Hypothalamus (tissue), 51 donors: Measurements from ENCODE around the gene CD8B2.
"Not testable (repeated sequence)": the region's sequence is repeated elsewhere in the genome, so short reads cannot be mapped to it uniquely, and the experiment has no call there.

Source experiments
- DNase-seq, 51 donors: peaks; one replicate each; lab custom pipeline; 2025; lab: John Stamatoyannopoulos, UW

CD8B2 gene

DNA sequence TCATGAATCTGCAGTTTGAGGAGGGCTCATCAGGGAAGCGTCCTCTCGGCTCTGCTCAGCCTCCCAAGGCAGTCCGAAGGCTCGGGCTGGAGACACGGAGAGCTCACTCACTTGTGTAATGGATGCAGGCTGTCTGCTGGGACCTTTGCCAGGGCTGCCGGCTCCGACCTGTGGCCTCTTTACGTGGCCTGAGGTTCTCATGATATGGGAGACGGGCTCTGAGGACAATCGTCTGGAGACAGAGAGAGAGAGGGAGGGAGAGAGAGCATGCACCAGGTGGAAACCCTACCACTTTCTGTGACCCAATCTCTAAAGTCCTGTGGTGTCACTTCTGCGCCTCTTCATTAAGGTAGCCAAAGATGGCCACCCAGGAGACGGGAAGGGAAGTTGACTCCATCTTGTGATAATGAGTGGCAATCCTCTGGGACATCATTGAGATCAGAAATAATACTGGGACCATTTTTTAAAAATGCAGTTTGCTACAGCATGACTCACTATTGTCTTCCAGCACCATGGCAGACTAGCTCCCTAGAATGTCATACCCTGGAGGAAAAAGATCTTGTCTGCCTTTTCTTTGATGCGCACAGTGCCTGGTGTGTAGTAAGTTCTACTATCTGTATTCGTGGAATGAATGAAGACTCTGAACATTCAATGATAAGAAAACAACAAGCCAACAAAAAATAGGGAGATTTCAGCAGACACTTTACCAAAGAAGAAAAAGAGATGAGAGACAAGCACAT is 60.2 kb downstream of the CD8B2 start:
- no peak for DNase-seq

DNA sequence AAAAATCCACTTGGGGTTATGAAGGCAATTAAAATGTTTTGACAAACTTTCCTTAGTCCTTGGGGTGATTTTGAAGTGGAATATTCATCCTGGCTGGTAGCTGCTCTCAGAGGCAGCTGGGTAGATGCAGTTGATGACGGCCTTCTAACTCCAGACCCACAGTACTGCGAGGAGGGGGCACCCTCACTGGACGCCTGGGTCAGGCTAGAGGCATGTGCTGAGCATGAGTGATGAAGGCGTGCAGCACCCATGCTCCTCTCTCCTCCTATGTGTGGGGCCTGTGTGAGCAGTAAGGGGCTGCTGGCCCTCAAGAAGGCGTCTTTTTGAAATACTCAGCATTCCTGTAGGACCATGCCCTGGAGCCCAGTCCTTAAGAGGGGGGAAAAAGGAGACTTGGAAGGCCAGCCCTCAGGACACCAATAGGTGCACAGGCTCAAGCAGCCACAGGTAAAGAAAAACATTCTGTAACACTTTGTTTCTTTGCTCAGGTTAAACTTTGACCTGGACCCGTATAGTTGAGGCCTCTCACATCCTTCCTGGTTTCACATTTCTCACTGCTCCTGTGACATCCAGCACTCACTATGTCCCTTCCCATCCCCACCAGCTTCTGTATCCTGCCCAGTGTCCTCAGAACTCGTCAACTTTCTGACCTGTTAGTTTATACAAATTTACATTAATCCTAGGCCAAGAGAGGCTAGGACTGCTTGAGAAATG is 64.4 kb downstream of the CD8B2 start:
- no peak for DNase-seq

DNA sequence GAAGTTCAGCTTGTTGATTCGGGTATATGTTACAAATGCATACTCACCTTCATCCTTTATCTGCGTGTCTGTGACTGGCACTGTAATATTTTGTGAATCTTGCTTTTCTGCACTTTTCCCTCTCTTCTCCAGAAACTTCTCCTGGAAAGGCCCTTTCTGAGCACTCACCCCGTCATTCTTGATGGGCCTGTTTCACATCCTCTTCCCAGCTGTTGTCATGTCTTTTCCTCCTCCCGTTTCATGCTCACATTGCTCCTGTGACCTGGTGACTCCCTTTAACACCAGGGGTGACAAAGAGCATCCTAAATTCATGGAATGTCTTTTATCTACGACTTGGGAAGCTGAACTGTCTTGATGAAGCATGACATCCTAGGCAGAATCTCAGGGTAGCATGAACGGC is 65.8 kb downstream of the CD8B2 start:
- no peak for DNase-seq

DNA sequence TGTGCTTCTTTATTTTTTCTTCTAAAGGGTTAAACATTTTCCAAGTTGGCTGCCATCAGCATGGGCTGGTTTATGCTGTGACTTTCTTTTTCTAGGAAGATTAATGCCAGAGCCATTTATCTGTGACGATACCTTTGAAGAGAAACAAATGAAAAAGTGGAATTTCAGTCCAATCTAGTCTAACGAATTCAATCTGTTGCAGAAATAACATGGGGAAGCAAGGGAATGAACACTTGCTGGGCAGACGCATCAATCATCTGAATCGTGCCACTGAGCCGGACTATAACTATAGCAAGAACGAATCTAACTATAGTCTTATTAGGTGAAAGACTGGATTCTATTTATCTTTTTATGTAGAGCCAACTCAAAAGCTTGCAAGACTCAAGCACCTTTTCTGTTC is 66.2 kb downstream of the CD8B2 start:
- no peak for DNase-seq

DNA sequence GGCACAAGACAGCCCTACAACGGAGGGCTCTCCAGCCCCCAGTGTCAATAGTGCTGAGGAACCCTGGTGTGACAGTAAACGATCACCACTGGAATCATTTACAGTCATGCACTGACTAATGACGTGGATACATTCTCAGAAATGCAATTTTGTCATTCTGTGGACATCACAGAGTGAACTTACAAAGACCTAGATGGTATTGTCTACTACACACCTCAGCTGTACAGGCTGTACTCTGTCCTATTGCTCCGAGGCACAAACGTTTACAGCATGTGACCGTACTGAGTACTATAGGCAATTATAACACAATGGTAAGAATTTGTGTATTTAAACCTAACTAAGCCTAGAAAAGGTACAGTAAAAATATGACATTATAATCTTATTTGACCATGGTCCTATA is 67.2 kb downstream of the CD8B2 start:
- no peak for DNase-seq

DNA sequence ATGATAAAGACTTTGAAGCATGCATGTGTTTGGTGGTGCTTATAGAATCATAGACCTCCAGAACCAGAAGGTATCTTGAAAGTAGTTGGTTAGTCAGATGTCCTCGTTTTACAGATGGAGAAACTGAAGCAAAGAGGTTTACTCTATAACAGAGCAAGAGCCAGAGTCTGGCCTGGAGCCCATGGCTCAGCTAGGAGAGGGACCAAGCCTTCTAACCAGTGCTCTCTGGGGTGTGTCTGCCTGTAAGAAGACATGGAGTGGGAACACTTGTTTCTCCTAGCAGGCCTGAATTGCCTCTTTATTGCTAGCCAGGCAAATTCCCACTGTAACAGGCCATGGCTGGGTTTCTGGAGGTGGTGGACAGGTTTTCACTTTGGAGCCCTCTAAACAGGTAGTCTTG is 67.9 kb downstream of the CD8B2 start:
- DNase-seq: no peak

DNA sequence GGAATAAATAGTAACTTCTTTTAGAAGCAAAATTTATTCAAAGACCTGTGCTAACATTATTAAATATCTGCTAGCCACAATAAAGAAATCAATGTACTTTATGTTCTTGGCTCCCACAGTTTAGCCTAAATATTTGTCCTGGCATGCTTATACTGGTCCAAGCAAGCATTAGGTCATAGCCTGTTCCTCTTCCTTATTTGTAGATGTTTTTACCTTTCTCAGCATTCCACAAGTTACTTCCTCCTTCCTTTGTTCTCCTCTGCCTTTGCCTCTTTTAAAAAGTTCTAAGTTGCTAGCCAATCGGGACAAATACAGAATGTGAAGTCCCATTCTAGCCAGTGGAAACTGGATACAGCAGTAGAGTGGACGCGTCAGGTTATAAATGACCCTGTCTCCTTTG is 72.6 kb downstream of the CD8B2 start:
- DNase-seq: not testable (repeated sequence)

DNA sequence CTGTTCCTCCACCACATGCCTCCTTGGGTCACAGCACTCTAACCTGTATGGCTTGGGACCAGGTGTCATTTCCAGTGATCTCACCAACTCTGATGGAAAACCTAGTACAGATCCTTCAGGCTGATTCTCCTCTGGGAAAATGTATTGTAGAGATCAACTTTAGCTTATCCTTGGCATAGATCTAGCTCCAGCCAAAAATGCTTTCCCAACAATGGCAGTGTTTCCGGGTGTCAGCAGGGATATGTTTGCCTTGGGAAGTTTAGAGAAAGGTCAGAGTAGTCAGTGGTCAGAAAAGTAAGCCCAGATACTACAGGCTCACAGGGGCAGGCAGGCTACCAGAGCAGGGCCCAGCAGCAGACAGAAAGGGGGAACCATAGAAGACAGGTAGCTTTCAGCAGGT is 73.6 kb downstream of the CD8B2 start:
- no peak for DNase-seq

DNA sequence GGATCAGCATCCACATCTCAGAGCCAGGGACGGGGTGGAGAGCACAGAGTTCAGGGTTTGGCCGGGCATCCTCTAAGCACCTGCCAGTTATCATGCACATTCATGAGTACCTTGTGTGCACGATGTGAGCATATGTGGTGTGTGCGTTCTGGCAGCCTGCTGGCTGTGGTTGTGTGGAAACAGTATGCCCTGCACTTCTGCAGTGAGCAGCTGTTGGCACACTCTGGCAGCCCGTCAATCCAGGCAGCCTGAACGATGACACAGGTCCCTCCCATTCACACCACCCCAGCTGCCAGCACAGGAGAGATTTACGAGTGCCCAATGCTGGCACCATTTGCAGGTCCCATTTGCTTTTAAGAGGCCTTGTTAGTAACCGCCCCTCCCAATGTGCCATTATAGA is 74.2 kb downstream of the CD8B2 start:
- no peak for DNase-seq

DNA sequence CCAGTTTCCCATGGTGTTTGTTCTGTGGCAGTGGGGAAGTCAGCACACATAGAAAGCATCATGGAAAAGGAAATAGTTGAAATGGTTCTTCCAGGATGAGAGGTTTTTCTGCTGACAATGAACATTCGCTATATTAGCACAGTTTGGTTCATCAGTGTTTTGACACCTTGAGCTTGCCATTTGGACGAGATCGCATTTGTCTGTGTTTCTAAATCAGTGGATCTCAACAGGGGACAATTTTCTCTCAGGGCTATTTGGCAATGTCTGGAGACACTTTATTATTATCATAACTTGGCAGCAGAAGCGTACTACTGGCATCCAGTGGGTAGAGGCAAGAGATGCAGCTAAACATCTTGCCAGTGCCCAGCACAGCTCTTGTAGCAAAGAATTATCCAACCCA is 74.6 kb downstream of the CD8B2 start:
- no peak for DNase-seq

DNA sequence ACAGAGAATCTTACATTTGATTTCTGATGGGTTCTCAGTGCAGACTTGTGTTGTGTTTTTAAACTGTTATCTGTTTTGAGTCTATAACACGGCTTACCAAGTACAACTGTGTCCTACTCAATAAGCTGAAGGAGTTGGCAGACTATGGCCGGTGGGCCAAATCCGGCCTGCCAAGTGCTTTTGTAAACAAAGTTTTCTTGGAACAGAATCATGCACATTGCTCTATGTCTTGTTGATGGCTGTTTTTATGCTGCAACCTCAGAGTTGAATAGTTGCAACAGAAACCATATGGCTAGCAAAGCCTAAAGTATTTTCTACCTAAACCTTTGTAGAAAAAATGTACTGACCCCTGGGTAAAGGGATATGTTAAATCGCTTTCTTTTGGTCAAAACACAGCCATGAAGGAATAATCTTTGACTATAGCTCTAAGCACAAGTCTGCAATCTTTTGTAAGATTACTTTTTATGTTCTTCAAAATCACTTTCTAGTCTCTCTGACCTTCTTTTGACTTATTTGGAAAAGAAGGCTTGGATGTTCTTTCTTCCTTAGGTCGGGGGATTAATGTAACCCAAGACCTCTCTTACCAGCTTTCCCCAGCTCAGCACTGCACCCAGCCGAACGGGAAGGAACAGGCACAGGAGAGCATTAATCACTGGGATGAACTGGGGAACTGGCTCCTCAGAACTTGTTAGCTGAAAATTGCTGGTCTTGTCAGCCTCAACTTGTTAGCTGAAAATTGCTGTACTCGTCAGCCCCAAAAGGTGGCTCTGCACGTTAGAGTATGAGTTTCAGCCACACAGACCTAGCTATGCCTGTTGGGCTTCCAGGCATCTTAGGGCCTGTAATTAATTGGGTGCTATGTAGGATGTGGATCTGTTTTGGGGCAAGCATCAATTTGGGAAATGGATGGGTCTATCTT is 75.4 kb downstream of the CD8B2 start:
- DNase-seq: peak in 4 of 51 donors; percentile 4 to 14 (median 10)

DNA sequence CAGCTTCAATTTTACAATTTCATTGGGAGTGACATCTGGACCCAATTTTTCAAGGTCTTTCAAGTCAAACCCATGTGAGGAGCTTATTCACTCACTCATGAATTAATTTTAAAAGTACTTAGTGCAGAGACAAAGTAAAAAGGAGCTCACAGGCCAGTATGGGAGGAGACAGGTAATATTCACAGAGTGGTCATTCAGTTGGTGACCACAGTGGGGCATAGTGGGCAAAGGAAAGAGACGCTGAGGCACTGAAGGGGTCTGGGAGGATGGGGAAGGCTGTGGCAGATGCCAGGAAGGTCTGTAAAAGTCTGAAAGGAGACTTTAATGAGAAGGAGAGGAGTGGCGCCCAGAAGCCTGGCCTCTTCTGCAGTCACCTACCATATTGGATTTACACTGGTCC is 76.0 kb downstream of the CD8B2 start:
- DNase-seq: no peak

DNA sequence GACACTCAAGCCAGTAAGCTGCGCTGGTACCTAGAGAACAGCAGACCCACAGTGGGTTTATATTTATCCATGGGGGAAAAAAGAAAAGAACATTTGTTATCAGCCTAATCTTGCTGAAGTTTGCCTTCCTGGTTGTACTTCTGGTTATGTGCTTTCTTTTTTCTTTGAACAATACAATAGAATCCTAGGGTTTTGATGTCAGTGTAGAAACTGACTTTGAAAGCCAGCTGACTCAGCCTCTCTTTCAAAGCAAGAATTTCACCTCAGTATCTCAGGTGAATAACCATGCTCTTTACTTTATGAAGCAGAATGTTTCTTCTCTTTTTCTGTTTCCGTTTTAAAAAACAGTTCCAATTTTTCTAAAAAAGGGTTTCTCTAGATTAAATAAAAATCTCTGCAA is 78.4 kb downstream of the CD8B2 start:
- DNase-seq: no peak

DNA sequence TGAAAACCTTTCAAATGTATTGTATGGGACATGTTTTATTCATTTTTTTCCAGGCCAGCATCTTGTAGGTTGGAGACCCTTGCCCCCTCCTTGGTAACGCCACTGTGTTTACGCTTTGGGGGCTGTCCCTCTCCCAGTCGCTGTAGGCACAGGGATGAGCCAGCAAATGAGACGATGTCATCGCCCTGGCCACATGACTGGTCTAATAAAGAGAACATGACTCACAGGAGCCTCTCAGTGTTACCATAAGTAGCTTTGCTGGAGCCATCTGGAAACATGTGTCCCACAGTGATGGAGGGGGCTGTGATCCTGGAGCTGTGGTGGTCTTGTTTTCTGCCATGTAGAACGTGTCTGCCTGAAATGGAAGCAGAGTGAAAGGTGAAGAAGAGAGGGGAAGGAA is 78.9 kb downstream of the CD8B2 start:
- DNase-seq: peak in 2 of 51 donors; percentile 8 to 22

DNA sequence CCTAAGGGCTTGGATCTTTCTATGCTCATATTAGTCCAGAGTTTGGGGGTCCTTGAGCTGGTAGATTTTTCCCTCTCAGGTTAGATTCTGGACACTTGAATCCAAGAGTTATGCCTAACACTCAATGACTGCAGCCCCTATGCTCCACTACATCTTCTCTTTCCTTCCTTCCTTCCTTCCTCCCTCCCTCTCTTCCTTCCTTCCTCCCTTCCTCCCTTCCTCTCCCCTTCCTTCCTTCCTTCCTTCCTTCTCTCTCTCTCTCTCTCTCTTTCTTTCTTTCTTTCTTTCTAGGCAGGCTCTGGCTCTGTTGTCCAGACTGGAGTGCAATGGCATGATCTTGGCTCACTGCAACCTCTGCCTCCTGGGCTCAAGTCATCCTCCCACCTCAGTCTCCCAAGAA is 79.3 kb downstream of the CD8B2 start:
- DNase-seq: not testable (repeated sequence)

DNA sequence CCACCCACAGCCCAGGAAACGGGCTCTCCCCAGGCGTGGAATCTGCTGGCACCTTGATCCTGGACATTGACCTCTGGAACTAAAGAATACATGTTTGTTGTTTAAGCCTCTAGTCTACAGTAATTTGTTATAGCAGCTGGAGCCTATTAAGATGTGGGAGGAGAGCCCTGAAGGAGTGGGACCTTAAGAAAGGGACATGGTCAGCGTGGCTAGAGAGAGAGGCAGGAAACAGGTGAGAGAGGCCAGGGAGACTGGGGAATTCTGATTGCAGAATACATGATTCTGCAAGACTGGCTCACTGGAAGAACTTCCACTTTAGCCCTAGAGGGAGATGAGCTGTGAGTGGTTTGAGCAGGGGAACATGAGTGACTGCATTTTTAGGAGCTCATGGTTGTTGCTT is 83.2 kb downstream of the CD8B2 start:
- DNase-seq: no peak
